C1 segment of cervical spinal cord (tissue), 14 donors: Measurements from ENCODE around the gene CACNB2.
"Not testable (repeated sequence)": the region's sequence is repeated elsewhere in the genome, so short reads cannot be mapped to it uniquely, and the experiment has no call there.

Source experiments
- DNase-seq, 14 donors: peaks; one replicate each; lab custom pipeline; 2025; lab: John Stamatoyannopoulos, UW

The CACNB2 gene

GRCh38 chr10:18563003-18563726, 422.9 kb downstream of the CACNB2 start:
- no peak for DNase-seq

DNA sequence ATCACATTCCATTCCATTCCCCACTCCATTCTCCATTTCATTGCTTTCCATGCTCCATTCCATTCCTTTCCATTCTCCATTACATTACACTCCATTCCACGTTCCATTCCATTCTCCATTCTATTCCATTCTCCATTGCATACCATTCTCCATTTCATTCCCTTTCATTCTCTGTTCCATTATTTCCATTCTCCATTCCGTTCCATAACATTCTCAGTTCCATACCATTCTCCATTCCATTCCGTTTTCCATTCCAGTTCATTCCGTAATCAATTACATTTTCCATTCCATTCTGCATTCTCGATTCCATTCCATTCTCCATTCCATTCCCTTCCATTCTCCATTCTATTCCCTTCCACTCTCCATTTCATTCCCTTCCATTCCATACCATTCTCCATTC, 424.8 kb downstream of the CACNB2 start:
- DNase-seq, result no peak

DNA sequence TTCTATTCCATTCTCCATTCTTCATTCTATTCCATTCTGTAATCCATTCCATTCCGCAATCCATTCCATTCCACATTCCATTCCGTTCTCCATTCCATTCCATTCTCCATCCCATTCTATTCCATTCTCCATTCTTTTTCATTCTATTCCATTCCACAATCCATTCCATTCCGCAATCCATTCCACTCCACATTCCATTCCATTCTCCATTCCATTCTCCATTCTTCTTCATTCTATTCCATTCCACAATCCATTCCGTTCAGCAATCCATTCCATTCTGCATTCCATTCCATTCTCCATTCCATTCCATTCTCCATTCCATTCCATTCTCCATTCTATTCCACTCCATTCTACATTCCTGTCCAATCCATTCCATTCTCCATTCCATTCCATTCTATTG, 426.0 kb downstream of the CACNB2 start:
- no peak for DNase-seq

- DNase-seq, result no peak
Observed at GRCh38 chr10:18567343-18567856, 427.2 kb downstream of the CACNB2 start.

DNA sequence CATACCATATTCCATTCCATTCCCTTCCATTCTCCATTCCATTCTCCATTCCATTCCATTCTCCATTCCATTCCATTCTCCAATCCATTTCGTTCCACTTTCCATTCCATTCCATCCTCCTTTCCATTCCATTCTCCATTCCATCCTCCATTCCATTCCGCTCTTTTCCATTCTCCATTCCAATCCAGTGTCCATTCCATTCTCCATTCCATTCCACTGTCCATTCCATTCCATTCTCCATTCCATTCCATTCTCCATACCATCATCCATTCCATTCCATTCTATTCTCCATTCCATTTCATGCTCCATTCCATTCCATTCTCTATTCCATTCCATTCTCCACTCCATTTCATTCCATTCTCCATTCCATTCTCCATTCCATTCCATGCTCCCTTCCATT, 430.2 kb downstream of the CACNB2 start:
- not testable (repeated sequence) for DNase-seq

DNA sequence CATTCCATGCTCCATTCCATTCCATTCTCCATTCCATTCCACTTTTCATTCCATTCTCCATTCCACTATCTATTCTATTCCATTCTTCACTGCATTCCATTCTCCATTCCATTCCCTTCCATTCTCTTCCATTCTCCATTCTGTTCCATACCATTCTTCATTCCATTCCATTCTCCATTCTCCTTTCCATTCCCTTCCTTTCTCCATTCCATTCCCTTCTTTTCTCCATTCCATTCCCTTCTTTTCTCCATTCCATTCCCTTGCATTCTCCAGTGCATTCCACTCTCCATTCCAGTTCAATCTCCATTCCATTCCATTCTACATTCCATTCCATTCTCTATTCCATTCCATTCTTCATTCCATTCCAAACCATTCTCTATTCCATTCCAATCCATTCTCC, 430.9 kb downstream of the CACNB2 start:
- DNase-seq, result no peak

GRCh38 chr10:18571780-18572179, 431.6 kb downstream of the CACNB2 start:
- no peak for DNase-seq

- DNase-seq, result no peak
Observed at GRCh38 chr10:18572959-18573561, 432.8 kb downstream of the CACNB2 start.

GRCh38 chr10:18576586-18576985, 436.4 kb downstream of the CACNB2 start:
- DNase-seq, result no peak

DNA sequence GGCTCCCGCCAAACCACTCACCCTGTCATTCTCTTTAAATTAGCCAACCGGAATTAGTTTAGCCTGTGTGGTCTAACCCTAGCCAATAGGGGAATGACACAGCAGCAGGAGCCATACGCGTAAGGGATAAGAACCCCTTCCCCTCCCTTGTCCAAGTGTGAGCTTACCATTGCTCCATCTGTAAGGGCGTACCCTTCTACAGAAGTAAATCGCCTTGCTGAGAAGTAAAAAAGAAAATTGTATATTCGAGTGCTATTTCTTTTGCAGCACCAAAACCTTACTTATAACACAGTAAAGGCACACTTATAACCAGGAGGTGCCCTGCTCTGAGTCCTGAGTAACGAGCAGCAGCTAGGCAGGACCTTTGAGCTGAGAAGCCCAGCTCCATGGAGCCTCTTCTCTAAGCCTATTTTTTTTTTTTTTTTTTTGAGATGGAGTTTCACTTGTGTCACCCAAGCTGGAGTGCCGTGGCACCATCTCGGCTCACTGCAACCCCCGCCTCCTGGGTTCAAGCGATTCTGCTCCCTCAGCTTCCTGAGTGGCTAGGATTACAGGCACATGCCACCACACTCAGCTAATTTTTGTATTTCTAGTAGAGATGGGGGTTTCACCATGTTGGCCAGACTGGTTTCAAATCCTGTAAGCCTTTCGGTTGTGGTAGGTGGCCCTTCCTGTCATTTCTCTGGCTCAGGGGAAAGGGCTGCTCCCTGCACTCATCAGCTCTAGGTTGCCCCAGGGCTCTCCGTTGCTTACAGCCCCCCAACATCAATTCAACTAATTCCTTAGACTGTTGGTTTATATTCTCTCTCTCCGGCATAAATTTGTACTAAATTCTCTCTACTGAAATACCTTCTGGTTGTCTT, 437.8 kb downstream of the CACNB2 start:
- DNase-seq, result no peak

DNA sequence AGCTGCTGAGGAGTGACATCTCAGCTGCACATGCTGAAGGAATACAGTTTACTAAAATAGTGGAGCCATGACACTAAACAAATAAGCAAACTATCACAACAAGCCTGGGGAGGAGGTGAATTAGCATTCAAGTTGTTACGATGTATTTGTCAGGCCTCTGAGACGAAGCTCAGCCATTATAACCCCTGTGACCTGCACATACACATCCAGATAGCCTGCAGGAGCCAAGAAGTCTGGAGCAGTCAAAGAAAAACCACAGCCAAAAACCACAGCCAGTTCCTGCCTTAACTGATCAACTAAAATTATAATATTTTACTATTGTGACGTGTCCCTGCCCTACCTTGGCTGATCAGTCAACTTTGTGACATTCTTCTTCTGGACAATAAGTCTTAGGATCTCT, 442.6 kb downstream of the CACNB2 start:
- DNase-seq, result no peak

- DNase-seq, result no peak
Observed at GRCh38 chr10:18583575-18584270, 443.5 kb downstream of the CACNB2 start.

DNA sequence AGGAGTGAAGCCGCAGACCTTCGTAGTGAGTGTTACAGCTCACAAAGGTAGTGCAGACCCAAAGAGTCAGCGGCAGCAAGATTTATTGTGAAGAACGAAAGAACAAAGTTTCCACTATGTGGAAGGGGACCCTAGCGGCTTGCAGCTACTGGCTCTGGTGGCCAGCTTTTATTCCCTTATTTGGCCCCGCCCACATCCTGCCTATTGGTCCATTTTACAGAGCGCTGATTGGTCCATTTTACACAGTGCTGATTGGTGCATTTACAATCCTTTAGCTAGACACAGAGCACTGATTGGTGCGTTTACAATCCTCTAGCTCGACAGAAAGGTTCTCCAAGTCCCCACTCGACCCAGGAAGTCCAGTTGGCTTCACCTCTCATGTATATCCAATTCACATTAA, 446.4 kb downstream of the CACNB2 start:
- DNase-seq, result not testable (repeated sequence)

GRCh38 chr10:18591141-18591540, 450.9 kb downstream of the CACNB2 start:
- peak in 1 of 14 donors; percentile 67 for DNase-seq
